HL-60 (cell line): ENCODE data around the gene ATG4D.

ENCODE experiments used
- DNase-seq, 2 experiments: peaks; one replicate each; pipeline ENCODE4 v3.0.0-alpha.2; 2010 to 2020; ENCODE audit warnings: low read depth in 1 of 2, low spot score in 1 of 2
- H3K27ac ChIP-seq: fragments of 250-450 bp; sonication (Bioruptor Pico); replicated peaks from 2 replicates; pipeline ENCODE4 v1.5.1; 2020; ENCODE audit warnings: mild to moderate bottlenecking, moderate library complexity
- H3K27me3 ChIP-seq: fragments of 250-450 bp; sonication (Bioruptor Pico); 2 replicates; pipeline ENCODE4 v1.5.1; 2021; ENCODE audit warnings: mild to moderate bottlenecking, moderate library complexity; ENCODE audit not compliant: insufficient read depth, poor library complexity, severe bottlenecking
- H3K4me3 ChIP-seq: replicated peaks from 2 replicates; pipeline ENCODE4 v1.5.1; 2011; ENCODE audit warnings: mild to moderate bottlenecking, control low read depth, low read length; ENCODE audit not compliant: insufficient read depth
- CTCF ChIP-seq: IDR thresholded peaks from one replicate; pipeline ENCODE4 v1.5.1; 2011; ENCODE audit warnings: low read length, control low read depth, inconsistent platforms; ENCODE audit not compliant: insufficient read depth
- GABPA ChIP-seq: IDR thresholded peaks from 2 replicates; pipeline ENCODE4 v1.6.1; 2012; ENCODE audit warnings: low read depth
- POLR2AphosphoS5 ChIP-seq: IDR thresholded peaks from 2 replicates; pipeline ENCODE4 v1.6.1; 2012; ENCODE audit warnings: low read depth
- REST ChIP-seq: IDR thresholded peaks from 2 replicates; pipeline ENCODE4 v1.6.1; 2012; ENCODE audit warnings: low read depth; ENCODE audit not compliant: insufficient replicate concordance
- SPI1 ChIP-seq: IDR thresholded peaks from 2 replicates; pipeline ENCODE4 v1.6.1; 2012; ENCODE audit warnings: low read depth, mild to moderate bottlenecking, borderline replicate concordance

The ATG4D gene

DNA sequence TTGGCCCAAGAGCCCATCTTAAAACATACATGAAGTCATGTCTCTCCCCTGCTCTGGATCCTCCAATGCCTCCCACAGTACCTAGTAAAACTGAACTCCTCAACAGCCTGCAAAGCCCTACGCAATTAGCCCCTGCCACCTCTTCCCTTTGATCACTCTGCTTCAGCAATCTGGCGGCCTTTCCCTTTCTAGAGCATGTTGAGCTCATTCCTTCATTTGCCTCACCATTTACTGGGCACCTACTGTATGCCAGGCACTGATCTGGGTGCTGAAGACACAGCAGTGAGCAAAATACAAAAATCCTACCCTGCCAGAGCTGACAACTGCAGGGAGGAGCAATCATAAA is 43.5 kb upstream of the ATG4D start:
- H3K27ac ChIP-seq: no peak overlapping the region
- TF ChIP-seq CTCF (no peak), POLR2AphosphoS5 (no peak), REST (no peak), SPI1 (no peak), GABPA (no peak)
- no peak for DNase-seq
- no peaks in the 10 kb centered on the region for H3K27me3 ChIP-seq
- no peak overlapping the region for H3K4me3 ChIP-seq

DNA sequence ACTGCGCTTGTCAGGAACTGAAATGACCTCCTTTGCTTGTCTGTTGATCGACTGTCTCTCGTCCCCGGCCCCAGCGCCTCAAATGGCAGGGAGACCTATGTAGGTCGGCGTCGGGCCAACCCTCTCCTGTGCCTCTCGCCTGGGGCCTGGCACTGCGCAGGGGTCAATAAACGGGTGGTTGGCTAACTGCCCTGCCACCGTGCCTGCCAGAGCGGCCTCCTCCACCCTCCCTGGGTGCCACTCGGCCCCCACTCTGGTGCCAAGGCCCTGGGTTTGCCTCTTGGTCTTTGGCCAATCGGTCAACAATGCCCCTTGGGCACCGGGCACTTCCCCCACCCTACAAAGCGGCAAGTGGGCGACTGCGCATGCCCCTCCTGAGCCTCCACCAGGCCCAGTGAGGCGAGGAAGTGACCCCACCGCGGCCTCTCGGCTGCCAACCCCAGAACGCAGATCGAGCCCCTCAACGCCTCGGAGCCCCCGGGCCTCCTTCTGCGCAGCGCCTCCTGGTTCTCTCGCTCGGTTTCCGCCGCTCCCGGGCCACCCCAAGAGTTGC is 41.7 kb upstream of the ATG4D start:
- TF ChIP-seq GABPA (no peak), SPI1 (no peak), CTCF (no peak), REST (no peak), POLR2AphosphoS5 (0 out of 2 replicates have a peak, but pooled peaks have one; percentile 5)

DNA sequence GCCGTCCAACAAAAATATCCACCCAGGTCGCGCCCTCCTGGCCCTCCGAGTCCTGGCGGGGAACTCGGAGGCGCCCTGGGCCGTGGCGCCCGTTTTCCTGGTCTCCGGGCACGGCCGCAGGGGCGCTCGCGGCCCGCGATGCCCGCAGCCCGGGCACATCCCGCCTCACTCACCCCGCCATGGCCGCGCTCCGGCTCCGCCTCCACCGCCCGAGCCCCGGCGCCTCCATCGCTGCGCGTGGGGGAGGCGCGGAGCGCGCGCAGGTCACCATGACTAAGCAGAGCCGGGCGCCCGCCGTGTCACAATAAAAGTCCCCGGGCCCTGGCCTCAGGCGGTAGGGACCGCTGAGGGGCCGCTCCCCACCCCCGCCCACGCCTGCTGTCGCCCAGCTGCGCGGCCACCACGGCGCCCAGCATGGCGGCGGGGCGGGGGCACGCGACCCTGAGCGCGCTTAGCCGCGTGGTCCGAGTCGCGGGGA is 41.1 kb upstream of the ATG4D start:
- TF ChIP-seq SPI1: no peak
- no peak for TF ChIP-seq GABPA
- TF ChIP-seq POLR2AphosphoS5: peak; percentile 75
- TF ChIP-seq REST: peak; percentile 66
- no peak for TF ChIP-seq CTCF

More for the DNA sequence above, 41.7 kb upstream of the ATG4D start:
- Histone ChIP-seq H3K27ac (peak overlapping the region; percentile 100), H3K27me3 (no peaks in the 10 kb centered on the region), H3K4me3 (peak overlapping the region; percentile 65)
- peak; percentile 60 to 64 for DNase-seq

More for the DNA sequence above, 41.1 kb upstream of the ATG4D start:
- DNase-seq: peak; percentile 90 to 95
- peak overlapping the region; percentile 100 for H3K27ac ChIP-seq
- no peaks in the 10 kb centered on the region for H3K27me3 ChIP-seq
- peak overlapping the region; percentile 65 for H3K4me3 ChIP-seq
